ENCODE measurements around the gene COQ5. TPM values are rescaled to one million over a fixed set of nuclear protein-coding genes. Genes with fewer than 3 reads are reported as not detected.

COQ5 gene
- polyA plus RNA-seq, 1 experiment: 27.7 TPM

DNA sequence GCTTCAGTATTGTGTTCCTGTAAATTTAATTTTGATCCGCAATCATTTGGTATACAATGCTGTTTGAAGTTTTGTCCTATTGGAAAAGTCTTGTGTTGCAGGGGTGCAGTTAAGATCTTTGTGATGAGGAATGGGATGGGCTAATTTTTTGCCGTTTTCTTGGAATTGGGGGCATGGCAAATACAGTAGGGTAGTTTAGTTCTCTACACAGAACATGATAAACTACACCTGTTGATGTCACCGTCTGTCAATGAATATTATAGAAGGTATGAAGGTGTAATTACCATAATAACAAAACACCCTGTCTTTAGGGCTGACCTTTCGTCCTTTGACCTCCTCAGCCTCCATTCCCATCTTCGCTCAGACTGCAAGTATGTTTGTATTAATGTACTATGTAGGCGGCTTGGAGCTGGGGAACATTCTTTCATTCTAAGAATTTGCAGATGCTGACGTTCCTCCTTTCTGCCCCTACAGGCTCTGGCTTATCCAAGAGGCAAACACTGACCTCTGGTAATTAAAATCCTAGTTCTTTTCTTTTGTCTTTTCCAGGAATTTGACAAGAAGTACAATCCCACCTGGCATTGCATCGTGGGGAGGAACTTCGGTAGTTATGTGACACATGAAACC lies 31.3 kb downstream of the COQ5 start:
- TF ChIP-seq, protein P1, sequence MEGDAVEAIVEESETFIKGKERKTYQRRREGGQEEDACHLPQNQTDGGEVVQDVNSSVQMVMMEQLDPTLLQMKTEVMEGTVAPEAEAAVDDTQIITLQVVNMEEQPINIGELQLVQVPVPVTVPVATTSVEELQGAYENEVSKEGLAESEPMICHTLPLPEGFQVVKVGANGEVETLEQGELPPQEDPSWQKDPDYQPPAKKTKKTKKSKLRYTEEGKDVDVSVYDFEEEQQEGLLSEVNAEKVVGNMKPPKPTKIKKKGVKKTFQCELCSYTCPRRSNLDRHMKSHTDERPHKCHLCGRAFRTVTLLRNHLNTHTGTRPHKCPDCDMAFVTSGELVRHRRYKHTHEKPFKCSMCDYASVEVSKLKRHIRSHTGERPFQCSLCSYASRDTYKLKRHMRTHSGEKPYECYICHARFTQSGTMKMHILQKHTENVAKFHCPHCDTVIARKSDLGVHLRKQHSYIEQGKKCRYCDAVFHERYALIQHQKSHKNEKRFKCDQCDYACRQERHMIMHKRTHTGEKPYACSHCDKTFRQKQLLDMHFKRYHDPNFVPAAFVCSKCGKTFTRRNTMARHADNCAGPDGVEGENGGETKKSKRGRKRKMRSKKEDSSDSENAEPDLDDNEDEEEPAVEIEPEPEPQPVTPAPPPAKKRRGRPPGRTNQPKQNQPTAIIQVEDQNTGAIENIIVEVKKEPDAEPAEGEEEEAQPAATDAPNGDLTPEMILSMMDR (IDR thresholded peaks at IDR 0.05; ENCODE audit: insufficient read depth, low read depth, low read length): no peak
- peaks cover 3% of the 10 kb centered on the region for H3K36me3 ChIP-seq (ENCODE audit: control insufficient read depth, insufficient read depth, low read length)
- peak overlapping the region; percentile 99 for H3K4me3 ChIP-seq (ENCODE audit: low read depth, low read length)
- POLR2A ChIA-PET: no interaction called here
- DNase-seq (ENCODE audit: low read depth): no peak
- H3K27me3 ChIP-seq (ENCODE audit: control insufficient read depth, insufficient read depth, low read length): no peaks in the 10 kb centered on the region
- CTCF ChIA-PET: interaction anchor here (1.9 kb wide), 1 partner anchor 28 kb away, joined by 10 read pairs; the partner anchor contains the start of gene SRSF9

DNA sequence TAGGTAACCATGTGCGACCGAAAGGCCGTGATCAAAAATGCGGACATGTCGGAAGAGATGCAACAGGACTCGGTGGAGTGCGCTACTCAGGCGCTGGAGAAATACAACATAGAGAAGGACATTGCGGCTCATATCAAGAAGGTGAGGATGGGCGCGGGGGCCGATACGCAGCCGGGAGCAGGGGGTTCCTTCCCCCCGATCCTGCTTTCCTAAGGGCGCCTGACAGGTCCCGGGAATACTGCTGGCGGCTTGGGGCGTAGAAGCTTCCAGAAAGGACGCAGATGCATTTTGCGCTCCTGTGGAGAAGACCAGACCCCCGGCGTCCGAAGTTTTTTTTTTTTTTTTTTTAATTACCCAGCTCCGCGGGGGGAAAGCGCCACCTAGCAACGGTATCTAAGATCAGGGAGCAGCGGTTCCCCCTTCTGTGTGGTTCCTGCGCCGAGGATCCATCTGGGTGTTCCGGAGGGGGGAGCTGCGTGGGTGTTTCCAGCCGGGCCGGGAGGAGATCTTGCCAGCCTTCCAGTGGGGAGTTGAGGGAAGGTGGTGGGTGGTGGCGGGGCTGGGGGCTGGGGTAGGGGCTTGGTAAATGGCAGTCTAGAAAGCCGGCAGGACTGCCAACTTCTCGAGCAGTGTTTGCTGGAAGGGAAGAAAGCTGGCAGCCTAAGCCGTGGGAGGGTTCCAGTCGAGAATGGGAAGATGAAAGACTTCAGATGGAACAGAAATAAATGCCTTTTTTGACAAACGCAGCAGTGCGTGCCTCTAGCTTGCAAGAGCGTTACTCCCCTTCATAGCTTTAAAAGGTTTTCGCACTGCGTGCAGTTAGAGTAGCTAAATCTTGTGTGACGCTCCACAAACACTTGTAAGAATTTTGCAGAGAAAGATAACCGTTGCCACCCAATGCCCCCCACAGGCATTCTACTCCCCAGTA lies 32.3 kb downstream of the COQ5 start:
- Histone ChIP-seq H3K27me3 (ENCODE audit: control insufficient read depth, insufficient read depth, low read length) (no peaks in the 10 kb centered on the region), H3K4me3 (ENCODE audit: low read depth, low read length) (peak overlapping the region; percentile 99), H3K36me3 (ENCODE audit: control insufficient read depth, insufficient read depth, low read length) (peaks cover 3% of the 10 kb centered on the region)
- ChIA-PET CTCF (interaction anchor here (0.6 to 1.9 kb wide), 5 partner anchors 13 to 269 kb away, joined by 3 to 10 read pairs (median 3); partner anchors contain the start of gene SRSF9), POLR2A (interaction anchor here (0.5 to 0.7 kb wide), 3 partner anchors 15 to 125 kb away, joined by 4 to 6 read pairs (median 6); no protein-coding TSS in a partner anchor)
- TF ChIP-seq, protein P1 (IDR thresholded peaks at IDR 0.05; ENCODE audit: insufficient read depth, low read depth, low read length): 0 out of 2 replicates have a peak, but pooled peaks have one; percentile 18
- DNase-seq (ENCODE audit: low read depth): no peak

DNA sequence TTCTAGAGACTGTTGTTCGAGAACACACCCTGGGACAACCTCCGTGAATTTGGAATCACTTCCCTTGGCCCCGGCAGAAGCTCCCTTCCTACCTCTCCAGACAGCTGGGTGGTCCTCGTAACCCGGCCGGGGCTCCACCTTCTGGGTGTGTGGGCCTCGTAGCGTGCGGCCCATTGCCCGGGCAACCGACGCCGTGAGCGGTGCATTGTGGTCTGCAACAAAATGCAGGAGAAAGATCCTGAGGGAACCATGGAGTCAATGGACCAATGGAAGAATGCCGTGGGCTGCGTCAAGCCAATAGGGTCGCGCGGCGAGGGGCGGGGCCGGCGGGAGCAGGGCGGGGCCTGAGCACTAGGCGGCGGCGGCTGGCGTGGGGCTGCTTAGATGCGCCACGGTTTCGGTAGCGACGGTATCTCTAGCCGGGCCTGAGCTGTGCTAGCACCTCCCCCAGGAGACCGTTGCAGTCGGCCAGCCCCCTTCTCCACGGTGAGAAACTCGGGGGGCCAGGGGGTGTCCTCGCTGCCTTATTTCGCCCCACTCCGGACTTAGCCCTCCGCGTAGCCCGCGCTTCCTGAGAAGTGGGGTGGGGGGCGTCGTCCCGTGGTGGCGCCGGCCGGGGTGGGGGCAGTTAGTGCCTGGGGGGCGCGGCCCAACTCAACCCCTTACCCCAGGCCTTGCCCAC lies 33.1 kb downstream of the COQ5 start, which contains the start of gene DYNLL1:
Gene DYNLL1 (plus strand): TSS at position 383 of the 682 bp plus-strand sequence. CDS start 309 bp downstream, outside the sequence.
- Histone ChIP-seq H3K4me3 (ENCODE audit: low read depth, low read length) (peak within 1 kb of the TSS; percentile 99), H3K36me3 (ENCODE audit: control insufficient read depth, insufficient read depth, low read length) (peaks cover 8% of the 10 kb centered on the region), H3K27me3 (ENCODE audit: control insufficient read depth, insufficient read depth, low read length) (no peaks in the 10 kb centered on the region)
- POLR2A ChIA-PET: interaction anchor here (0.6 to 0.7 kb wide), 2 partner anchors 51 to 124 kb away, joined by 4 to 6 read pairs; no protein-coding TSS in a partner anchor
- DNase-seq (ENCODE audit: low read depth): peak; percentile 64
- TF ChIP-seq, protein P1 (IDR thresholded peaks at IDR 0.05; ENCODE audit: insufficient read depth, low read depth, low read length): no peak
- CTCF ChIA-PET: interaction anchor here (0.6 to 1.9 kb wide), 4 partner anchors 13 to 160 kb away, joined by 3 to 10 read pairs (median 4); partner anchors contain the start of gene SRSF9

DNA sequence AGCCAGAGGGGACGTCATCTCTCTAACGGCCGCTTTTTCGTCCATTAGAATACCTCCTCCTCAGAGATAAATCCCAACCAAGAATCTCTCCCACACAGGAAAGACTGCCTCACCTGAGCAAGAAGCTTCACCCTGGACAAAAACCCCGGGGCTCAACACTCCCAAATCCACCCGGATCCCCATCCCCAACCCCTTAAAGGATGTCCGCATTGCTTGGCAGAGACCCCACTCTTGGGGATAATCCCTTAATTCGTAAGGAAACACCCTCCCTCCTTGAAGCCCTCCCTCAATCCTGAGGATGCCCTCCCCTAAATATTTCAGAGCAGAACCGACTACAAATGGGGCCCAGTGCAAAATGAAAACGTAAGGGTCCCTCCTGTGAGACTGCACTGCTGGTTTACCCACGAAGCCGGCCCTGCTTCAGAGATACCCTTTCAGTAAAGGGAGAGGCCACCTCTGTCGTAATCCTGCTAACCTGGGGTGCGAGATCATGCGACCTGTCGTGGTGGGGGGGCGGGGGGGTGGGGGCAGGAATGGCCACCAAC lies 33.7 kb downstream of the COQ5 start:
- no peaks in the 10 kb centered on the region for H3K27me3 ChIP-seq (ENCODE audit: control insufficient read depth, insufficient read depth, low read length)
- peak overlapping the region; percentile 99 for H3K4me3 ChIP-seq (ENCODE audit: low read depth, low read length)
- ChIA-PET CTCF (interaction anchor here (1.0 to 1.5 kb wide), 5 partner anchors 14 to 159 kb away, joined by 3 to 4 read pairs (median 3); no protein-coding TSS in a partner anchor), POLR2A (no interaction called here)
- DNase-seq (ENCODE audit: low read depth): no peak
- TF ChIP-seq, protein P1 (IDR thresholded peaks at IDR 0.05; ENCODE audit: insufficient read depth, low read depth, low read length): no peak
- H3K36me3 ChIP-seq (ENCODE audit: control insufficient read depth, insufficient read depth, low read length): peaks cover 8% of the 10 kb centered on the region

Measured in BJ (cell line).